NCI-H345 (cell line): ENCODE measurements around the gene KHNYN.

ENCODE experiments used
- DNase-seq: peaks from one replicate; lab custom pipeline; 2025; lab: John Stamatoyannopoulos, UW

KHNYN gene

DNA sequence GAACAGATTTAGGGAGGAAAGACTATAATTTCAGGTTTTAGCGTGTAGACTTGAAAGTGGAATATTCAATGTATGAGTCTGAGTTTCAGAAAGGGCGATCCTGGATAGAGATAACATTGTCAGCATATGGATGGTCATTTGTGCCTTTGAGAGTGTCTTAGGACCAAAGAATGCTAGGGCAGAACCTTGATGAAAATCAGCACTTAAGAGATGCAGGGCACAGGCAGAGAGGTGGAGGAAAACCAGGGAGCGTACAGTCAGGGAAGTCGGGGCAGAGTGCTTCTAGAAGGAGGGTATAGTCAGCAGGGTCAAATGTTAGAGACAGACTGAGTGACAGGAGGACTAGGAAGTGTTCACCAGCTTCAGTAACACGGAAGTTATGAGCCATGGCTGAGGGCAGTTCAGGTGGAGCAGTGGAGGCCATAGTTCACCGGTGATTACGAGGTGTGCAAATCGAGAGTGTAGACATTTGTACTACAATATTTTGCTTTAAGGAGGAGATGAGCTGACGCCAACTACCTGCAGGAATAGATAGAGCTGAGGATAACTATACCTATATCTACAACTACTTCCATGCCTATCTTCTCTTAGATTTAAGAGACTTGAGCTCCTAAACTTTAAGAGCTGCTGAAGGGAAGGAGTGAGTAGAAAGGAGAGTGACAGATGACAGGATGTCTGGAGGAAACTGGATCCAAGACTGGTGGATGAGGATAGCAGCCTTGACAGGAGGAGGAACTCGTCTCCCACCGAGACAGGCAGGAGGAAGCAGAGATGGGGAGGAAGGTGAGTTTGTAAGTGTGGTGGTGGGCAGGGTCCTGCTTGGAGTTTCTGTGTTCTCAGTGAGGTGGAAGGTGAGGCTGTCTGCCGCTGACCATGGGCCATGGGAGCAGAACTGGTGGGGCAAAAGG, 6.8 kb upstream of the KHNYN start:
- DNase-seq = no peak

DNA sequence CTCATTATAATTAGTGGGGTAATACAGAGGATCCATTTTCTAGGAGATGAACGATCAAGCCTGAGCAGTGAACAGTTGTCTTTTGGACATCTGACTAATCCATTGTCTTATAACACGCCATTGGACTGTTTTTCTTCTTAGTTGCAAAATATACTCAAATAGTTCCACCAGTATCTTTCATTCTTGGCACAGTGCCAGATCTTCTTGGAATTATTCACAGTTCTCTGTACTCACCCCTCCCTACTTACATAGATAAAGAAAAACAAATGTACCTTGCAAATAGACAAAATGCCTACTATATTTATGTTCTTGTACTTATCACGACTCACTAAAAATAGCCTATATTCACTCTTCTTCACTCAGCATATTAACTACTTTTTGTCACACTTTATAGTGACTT, 4.0 kb upstream of the KHNYN start:
- DNase-seq = peak; percentile 39

DNA sequence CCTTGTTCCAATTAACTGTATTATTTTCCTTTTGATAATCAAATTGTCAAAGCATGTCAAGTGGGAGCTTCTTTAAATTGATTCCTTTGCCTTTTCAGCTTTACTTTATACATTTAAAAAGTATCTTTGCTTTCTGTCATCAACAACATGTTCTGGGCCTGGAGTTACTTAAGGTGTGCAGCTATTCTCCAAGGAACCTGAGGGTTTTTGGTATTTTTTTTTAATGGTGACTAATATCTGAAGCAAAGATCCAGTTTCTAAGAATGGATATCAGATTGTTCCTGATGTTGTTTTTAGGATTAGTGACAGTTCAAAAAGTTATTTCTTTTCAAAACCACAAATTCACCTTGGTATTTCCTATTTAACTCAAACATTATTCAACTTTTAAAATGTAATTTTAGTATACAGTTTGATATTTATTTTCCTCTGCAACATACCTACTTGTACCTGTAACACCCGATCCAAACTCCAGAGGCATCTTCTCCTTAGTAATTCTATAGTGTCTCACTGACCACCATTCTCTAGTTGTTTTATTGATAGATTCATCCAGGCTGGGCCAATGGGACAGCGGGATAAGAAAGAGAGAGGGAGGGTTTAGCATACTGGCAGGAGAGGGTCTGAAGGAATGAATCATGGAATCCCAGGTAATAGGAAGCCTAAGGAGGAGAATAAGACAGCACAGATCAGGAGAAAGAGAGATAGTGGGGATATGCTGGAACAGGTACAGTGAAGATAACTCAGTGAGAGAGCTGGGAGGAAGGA, 3.4 kb upstream of the KHNYN start:
- no peak for DNase-seq

DNA sequence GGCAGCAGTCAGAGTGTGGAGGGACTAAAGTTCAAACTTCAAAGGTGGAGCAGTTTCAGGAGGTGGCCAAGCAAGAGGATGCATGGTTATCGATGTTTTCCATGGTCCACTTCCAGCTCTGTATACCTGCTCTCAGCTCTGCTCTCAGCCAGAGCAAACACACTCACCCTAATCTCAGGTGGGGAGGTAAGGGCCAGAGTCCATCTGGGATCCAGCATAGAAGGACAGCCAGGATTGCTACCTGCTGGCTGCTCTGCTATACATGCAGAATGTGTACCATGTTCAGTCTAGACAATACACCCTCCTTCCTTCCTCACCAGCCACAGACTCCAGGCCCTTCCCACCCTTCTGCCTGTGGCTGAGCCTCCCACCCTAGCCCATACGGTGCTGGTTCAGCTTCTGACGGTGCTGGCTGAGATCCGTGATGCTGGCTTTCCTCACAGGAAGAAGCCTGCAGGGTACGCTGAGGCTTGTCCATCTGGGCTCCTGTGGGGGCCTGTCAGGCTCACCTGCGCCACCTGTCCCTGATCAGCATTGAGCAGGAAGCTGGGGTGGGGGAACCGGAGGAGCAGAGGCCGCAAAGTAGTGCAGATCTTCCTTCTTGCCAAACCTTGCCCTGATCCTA, 2.7 kb upstream of the KHNYN start:
- no peak for DNase-seq

DNA sequence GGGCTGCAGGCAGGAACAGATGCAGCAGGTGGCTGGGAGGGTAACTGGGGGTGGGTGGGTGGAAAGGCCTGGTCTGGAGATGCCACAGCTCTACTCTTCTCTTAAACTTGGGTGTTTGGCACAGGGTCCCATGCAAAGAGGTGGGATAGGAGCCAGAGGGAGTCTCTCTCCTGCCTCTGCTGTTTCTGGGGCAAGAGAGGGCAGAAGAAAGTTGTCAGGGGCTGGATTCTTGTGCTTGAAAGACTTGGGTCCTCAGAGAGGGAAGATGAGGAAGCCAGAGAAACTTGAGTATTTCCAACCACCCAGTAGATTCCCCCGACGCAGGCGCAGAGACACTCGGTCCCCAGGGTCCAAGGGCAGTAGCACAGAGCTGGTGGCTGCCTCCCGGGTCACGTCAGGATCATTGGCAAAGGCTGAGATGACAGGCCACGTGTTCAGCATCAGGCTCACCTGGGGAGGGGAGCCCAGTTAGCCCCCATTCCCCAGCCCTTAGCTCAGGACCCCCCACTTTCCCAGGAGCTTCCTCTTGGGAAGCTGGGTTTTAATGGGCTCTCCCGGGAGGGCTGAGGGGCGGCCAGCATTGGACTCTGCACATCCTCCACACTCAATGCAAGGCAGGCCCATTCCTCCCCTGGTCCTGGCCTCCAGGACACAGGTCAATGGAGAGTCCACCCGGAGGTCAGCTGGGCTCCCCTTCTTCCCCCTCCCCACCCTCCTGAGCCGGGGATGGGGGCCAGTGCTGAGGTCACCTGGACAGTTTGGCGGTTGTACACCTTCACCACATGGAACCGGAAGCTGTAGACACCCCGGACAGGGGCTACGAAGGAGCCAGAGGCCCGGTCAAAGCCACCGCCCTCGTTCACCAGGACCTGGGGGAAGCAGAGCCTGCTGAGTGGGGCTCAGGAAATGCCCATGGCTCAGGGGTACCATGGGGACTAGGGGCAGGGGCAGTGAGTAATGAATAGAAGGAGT, 1.9 kb upstream of the KHNYN start:
- DNase-seq = no peak

DNA sequence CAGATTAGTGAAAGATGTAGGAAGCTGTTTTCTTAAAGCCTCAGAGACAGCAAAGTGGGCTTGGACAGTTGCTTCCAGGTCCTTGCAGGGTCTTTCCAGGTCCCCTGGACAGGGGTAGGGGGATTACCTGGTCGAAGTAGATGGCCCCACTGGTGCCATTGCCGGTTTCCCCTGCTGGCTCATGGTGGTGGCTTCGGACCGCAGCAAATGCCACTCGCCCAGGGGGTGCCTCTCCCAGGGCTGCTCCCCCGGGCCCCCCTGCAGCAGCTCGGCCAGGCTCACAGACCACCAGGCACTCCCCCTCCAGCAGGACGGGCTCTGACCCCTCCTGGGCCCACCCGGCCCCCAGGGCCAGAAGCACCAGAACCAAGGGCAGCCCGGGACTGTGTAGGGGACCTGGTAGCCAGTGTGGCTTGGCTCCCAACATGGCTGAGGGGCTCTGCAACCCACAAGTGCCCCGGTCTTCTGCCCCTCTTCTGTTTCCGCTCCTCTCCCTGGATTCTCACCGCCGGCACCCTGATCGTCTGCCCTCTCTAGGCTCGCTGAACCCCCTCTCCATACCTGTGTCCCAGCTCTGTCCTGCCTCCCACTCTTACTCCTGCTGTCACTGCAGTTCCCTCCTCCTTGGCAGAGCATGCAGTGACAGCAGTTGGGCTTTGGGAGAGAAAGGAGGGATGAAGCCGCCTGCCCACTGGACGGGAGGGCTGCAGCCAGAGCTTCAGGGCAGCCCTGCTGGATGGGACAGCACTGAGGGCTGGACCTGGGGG, 943 bp upstream of the KHNYN start:
- DNase-seq = no peak

DNA sequence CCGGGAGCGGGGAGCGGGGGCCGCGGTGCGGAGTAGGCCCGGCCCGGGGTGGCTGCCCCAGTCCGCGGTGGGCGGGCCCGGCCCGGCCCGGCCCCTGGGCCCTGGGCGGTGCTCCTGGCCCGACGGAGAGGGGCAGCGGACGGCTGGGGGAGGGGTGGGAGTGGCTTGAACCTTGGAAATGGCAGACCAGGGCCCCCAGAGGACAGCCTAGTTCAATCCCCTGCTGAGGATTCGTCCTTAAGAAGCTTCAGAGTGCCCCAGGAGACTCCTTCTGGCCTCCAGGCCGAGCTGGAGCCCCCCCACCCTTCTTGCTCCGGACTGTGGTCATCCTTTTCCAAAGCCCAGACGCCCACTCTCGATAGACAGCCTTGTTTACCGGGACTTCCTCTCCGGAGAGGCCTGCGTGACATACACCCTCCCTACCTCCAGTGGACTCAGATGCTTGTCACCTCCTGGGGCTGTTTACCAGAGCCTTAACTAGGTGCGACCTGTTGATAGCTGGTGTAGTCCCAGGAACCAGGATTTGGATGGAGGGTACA, 458 bp downstream of the KHNYN start:
- peak; percentile 48 for DNase-seq

DNA sequence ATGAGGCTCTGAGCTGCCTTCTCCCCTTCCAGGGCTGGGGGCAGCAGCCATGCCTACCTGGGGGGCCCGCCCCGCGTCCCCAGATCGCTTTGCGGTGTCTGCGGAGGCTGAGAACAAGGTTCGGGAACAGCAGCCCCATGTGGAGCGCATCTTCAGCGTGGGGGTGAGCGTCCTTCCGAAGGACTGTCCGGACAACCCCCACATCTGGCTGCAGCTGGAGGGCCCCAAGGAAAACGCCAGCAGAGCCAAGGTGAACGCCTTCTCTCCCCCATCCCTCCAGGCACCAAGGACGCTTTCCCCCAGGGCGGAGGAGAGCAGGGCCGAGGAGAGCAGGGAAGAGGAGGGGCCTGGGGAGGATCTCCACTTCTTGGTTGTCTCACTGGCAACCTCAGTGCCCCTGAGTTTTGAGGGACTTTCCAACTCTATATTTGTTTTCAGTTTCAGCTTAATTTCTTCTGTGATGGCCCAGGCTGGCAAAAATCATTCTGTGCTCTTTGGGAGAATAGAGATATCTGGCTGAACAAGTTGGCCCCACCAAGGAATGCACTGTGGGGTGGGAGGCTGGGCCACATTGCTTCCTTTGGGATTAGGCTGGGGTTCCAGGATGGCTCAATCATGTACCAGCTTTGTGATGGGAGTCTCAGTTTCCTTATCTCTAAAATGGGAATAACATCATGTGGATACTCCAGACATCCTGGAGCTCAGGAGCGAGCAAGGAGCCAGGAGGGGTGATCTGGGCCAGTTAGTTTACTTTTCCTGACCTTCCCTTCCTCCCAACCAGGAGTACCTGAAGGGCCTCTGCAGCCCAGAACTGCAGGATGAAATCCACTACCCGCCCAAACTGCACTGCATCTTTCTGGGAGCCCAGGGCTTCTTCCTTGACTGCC, 1.2 kb downstream of the KHNYN start:
- DNase-seq = no peak

DNA sequence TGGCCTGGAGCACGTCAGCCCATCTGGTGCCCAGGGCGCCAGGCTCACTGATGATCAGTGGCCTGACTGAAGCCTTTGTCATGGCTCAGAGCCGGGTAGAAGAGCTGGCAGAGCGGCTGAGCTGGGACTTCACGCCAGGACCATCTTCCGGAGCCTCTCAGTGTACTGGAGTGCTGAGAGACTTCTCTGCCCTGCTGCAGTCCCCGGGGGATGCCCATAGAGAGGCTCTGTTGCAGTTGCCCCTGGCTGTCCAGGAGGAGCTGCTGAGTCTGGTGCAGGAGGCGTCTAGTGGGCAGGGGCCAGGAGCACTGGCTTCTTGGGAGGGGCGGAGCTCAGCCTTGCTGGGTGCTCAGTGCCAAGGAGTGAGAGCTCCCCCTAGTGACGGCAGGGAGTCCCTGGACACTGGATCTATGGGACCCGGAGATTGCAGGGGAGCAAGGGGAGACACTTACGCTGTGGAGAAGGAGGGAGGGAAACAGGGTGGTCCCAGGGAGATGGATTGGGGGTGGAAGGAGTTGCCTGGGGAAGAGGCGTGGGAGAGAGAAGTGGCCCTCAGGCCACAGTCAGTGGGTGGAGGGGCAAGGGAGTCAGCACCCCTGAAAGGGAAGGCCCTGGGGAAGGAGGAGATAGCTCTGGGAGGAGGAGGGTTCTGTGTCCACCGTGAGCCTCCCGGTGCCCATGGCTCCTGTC, 2.0 kb downstream of the KHNYN start:
- DNase-seq = peak; percentile 92

DNA sequence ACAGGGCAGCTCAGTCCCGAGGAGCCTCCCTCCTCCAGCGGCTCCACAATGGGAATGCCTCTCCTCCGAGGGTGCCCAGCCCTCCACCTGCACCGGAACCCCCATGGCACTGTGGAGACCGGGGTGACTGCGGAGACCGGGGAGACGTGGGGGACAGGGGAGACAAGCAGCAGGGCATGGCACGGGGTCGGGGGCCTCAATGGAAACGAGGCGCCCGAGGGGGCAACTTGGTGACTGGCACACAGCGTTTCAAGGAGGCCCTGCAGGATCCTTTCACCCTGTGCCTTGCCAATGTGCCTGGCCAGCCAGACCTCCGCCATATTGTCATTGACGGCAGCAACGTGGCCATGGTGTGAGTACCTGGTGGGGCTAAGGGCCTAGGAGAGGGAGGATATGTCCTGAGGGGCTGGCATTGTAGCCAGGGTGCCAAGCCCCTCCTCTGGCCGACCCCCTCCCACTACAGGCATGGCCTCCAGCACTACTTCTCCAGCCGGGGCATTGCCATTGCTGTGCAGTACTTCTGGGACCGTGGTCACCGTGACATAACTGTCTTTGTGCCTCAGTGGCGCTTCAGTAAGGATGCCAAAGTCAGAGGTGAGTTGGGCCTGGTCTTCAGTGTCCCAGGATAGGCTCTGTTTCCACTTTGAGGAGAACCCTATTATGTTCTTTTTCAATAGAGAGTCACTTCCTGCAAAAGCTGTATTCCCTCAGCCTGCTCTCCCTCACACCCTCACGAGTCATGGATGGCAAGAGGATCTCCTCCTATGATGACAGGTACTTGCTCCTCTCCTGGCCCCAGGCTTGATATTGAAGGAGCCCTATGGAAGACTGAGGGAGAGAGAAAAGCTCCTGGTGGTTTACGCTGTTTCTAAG, 2.7 kb downstream of the KHNYN start:
- DNase-seq = no peak

DNA sequence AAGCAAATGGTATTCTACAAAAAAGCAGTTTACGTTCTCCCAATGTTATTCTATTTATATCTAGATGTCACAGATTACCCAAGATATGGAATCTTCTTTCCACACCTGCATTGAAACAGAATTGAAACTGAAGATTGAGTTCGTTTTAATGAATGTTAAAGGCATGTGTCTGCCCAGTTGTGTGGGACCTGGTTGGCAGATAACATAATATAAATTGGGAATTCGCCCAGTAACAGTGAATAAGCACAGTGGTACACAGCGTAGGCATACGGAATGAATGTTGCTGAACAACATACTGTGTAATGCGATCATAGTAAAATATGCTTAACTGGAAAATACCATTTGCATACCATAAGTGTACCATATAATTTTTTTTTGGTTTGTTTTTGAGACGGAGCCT, 4.3 kb downstream of the KHNYN start:
- DNase-seq = no peak

DNA sequence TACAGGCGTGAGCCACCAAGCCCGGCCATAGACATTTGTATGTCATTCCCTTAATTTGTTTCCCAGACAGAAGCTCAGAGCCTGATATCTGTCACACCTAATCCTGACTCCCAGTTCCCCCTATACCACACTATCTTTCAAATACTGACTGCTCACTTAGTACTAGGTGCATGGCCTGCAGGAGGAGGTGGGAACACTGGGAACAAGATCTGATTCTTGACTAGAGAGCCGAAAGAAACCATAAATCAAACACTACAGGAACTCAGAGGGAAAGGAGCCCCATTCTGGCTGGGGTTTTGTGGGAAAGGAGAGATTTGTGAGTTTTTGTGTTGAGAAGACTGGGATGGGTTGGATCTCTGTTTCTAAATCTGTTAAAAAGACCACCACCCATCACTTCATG, 4.9 kb downstream of the KHNYN start:
- no peak for DNase-seq

DNA sequence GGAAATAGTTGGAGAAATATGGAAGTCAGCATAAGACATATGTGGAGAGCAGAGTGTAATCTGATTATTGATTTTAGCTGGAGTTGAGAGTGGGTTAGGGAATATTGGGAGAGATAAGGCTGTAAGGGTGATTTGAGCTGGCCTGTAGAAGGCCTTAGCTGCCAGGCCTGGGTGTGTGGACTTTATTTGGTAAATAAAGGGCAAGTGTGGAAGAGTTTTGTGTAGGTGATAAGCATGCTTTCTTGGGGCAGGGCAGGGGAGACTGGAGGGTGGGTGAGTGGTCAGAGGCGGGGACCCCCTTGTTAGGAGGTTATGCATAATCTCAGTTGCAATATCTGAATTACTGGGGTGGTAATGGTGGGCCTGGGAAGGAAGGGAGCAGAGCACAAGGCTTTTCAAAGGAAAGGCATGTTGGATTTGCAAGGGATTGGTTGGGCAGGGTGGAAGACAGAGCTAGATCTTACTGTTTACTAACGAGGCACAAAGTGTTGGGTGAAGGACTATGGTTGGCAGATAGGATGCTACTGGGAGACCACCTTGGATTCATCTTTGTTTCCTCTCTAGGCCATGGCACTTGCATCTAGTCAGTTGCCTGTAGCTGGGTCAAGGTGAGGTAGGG, 5.5 kb downstream of the KHNYN start:
- DNase-seq = no peak

DNA sequence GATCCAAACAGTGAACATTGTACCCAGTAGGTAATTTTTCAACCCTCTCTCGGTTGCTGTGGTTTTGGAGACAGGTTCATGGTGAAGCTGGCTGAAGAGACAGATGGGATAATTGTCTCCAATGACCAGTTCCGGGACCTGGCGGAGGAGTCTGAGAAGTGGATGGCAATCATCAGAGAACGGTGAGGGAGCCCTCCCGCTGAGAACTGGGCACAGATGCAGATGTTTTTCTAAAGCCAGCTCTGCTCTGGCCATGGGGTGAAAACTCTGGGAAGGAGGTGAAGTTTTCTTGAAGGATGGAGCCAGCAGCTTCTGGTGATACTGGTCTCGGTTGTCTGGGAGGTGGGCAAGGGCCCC, 6.2 kb downstream of the KHNYN start:
- no peak for DNase-seq

DNA sequence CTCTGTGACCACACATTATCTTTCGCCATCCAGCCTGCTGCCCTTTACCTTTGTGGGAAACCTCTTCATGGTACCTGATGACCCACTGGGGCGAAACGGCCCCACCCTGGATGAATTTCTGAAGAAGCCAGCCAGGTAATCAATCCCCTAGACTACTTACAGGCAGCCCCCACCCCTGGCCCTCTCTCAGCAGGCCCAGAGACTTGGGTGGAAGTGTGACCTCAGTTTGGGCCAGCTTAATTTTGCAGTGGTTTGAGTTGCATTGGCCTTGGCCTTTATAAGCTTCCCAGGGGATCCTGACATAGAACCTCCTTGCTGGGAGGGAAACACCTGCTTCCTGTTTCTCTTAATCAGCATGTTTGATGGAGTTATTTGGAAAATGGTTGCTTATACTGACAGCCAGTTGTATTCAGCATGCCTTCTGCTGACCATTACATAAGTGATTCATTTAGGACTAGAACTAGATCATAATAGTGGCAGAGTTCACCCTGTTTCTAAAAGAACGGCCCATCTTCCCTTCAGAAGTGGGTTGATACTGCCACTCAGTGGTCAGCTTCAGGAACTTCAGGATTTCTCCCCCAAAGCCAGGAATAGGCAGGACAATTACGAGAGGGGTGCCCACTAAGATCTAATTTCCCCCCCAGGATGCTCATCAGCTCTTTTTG, 6.7 kb downstream of the KHNYN start:
- peak; percentile 56 for DNase-seq

DNA sequence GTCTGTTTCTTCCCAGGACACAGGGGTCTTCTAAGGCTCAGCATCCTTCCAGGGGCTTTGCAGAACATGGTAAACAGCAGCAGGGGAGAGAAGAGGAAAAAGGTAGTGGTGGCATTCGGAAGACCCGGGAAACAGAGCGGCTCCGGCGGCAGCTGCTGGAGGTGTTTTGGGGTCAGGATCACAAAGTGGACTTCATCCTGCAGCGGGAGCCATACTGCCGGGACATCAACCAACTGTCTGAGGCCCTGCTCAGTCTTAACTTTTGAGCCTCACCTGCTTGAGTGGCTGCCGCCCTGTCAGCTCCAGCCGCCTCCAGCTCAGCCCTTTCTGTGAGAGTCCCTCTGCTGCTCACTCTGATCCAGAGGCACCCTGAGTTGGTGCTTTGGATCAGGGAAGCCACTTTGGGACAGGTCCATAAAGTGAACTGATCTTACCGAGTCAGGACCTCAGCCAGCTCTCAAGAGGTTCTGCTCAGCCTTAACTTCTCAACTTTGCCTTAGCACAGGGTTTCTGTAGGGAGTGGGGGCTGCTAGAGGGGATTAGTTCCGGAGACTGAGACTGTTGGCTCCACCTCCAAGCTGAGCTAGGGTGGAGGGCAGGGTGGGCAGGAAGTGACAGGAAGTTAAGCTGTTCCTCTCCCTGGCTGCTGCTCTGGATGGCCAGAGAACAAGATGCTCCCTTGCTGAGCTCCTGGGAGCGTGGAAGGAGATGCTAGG, 7.4 kb downstream of the KHNYN start:
- DNase-seq = no peak

DNA sequence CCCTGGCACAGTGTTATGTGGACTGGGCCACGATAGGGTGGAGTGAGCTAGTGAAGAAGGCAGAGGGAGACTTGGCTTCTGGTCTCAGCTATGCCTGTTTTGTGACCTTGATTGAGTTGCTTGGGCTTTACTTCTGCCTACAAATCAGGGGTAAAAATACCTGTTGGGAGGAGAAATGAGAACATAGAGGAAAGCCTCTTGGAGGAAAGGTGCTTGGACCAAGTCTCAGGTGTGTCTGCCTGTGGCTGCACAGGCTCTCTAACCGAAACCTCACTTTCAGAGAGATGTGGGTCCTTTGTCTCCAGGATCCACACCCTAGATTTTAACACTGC, 7.9 kb downstream of the KHNYN start:
- no peak for DNase-seq
